ENCODE measurements around the gene KRT6C.
"Not testable (repeated sequence)": the region's sequence is repeated elsewhere in the genome, so short reads cannot be mapped to it uniquely, and the experiment has no call there.

Gene KRT6C

DNA sequence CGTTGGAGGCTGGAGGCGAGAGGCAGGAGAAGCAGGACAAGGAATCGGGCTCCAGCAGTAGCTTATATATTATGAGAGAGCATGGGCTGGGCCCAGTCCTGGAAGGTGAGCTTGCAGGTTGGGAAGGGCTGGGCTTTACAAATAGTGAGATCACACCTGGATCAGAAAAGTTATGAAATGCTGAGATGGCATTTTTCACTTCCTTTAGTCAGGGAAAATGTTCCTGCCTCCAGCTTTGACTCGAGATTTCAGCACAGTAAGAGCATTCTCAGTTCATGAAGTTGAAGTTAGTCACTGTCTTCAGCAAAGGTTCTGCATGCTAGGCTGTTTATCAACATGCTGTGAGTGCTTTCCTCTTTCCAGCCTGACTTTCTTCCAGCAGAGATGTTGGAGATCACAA, at the start of gene KRT6C:
TSS of gene KRT6C (minus strand) at position 38 of the 400 bp plus-strand sequence. CDS start 68 bp downstream, outside the sequence.
- no peak for DNase-seq (ENCODE audit: low read depth)

DNA sequence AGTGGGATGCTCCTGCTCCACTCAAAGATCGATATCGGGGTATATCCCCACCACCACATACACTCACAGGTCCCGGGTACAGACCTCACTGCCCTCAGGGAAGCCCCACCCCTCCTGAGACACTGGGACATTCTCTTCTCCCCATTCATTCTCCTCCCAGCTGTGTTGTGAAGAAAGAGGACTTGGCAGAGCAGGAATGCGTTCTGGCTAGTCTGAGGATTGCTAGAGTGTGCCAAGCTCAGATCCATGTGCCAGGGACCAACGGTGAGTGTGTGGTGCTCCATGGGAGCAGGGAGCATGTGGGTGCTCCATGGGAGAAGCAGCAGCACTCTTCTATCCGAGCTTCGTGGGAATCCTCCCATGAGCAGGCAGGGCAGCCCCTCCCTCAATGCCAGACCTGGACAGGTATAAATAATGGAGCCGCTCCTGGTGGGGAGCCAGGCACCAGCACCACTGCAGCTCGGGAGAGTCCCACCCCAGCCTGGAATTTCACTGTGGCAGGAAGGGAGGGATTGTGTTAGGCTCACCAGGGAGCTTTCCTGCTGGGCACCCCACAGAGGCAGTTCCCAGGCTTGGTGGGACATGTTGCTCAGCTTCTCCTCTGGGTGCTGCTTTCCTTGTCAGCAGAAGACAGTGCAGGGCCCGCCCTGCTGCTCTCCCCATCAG, 48.9 kb upstream of the KRT6C start:
- DNase-seq (ENCODE audit: low read depth): no peak

DNA sequence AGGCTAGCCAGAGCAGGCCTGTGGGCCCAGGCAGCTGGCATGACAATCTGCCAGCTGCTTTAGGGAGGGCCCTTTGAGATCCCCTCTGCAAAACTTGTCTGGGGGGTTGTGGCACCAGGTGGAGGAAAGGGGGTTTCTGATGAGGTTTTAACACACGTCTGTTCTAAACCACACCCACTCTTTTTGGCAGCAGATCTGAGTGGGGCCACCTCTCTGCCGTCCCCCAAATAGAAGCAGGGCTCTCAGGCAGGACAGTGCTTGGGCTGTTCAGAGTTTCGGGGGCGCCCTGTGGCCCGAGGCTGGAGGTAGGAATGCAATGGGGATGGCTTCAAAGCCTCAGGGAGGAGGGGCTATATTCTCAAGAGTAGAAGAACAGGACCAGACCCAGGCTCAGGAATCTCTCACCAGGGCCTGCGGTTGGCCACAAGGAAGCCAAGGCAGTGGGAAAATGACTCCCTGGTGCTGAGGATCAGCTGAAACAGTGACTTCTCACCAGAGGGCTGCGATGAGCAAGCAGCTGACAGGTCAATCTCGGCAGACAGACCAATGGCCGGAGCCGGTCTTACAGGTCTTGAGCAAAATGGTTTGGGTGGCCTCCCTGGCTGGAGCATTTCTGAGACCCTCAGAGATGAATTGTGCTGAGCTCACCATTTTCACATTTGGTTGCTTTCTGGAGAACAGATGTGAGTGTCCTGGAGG, 48.1 kb upstream of the KRT6C start:
- DNase-seq (ENCODE audit: low read depth): no peak

DNA sequence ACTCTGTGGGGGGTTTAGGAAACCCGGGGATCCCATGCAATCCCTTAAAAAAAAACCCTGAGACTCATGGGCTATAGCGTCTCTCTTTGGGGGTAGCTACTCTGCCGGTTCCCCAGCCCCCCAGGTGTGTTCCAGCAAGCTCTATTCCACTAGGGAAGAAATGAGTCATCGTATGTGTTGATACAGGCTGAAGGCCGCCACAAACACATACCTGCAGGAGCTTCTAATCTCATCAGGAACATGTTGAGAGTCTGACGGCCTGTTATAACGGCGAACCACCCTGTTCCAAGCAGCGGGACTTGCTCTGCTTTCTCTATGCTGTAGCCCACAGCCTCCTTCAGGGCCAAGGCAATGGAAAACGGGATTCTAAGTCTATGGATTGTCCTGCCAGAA, 47.6 kb upstream of the KRT6C start:
- DNase-seq (ENCODE audit: low read depth): no peak

DNA sequence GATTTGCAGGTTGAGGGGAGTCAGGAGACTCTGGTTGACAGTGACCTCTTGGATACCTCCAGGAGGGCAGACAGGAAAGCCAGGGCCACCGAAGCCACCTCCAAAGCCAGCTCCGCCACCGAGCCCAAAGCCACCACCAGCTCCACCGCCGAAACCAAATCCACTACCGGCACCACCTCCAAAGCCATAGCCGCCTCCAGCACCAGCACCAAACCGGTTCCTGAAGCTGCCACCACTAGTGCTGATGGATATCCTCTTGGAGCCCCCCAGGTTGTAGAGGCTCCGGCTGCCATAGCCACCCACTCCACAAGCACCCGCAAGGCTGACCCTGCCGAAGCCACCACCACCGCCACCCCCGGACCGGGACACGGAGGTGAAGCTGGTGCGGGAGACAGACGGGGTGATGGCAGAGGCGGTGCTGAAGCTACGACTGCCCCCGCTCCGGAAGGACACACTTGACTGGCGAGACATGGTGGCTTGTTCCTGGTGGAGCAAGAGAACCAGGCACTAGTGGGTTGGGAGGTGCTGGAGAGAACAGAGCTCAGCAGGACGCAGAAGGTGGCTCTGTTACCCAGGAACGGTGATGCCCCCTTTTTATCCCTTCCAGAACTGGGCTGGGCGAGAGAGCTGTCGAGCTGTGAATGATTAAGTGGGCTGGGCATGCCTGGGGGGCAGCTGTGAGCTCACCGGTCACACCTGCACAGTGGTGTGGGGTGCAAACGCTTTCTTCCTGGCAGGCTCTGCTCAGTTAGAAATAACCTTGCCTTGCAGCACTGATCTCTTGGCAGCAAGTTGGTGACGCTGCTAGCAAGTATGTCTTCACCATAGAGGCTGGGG, 46.4 kb upstream of the KRT6C start, which contains the start of gene KRT5:
TSS of gene KRT5 (minus strand) at position 569 of the 837 bp plus-strand sequence. CDS start at position 471, 98 bp downstream.
- DNase-seq (ENCODE audit: low read depth): no peak

DNA sequence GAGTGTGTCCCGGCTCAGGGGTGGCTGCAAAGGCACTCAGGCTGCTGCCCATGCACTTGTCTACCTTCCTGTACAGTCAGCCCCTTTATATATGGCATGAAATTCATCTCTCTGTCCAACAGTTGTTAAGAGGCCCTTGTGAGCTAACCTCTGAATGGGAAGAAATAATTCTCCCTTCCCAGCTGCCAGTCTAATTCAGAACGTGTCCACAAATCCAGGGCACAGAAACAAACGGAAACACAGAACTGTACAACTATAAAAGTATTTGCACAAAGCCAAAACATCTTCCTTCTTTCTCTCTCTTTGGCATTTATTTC, 45.7 kb upstream of the KRT6C start:
- no peak for DNase-seq (ENCODE audit: low read depth)

DNA sequence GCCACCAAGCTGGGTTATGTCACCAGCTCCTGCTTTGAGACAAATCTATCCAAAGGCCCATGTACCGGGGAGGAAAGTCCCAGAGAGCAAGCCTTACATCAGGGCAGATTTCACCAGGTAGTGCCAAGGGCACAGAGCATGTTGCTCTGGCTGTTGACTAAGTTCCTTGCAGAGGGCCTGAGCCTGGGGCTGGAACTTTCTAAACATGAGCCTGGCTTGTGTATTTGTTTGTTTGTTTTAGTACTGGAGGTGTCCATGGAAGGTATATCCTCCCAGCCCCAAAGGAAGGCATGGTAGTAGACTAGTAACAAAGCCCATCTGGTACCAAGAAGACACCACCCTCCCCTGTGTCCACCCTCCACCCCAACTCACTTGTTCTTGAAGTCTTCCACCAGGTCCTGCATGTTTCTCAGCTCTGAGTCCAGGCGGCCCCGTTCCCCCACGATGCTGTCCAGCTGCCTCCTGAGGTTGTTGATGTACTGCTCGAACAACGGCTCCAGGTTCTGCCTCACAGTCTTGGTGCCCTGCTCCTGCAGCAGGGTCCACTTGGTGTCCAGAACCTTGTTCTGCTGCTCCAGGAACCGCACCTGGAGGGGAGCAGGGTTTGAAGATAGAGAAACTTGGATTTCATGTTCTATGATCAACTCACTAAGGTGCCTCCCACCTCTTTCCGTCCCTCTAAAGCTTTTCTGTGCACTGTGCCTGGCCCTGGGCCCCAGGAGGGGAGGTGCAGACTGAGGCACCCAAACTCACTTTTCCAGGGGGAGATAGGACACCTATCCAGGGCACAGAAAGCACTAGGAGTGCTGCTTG, 45.2 kb upstream of the KRT6C start:
- DNase-seq (ENCODE audit: low read depth): no peak

DNA sequence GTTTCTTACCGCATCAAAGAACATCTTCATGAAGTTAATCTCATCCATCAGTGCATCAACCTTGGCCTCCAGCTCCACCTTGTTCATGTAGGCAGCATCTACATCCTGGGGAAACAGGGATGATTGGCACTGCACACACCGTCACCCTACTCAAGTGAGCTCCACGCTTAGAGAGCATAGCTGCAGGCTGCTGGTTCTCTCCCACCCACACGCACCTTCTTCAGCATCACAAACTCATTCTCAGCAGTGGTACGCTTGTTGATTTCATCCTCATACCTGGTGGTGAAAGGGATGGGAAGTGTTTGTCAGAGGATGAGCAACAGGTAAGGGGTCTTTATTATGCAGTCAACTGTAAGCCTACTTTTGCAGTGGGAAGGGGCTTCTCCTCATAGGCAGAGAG, 44.3 kb upstream of the KRT6C start:
- DNase-seq (ENCODE audit: low read depth): no peak

DNA sequence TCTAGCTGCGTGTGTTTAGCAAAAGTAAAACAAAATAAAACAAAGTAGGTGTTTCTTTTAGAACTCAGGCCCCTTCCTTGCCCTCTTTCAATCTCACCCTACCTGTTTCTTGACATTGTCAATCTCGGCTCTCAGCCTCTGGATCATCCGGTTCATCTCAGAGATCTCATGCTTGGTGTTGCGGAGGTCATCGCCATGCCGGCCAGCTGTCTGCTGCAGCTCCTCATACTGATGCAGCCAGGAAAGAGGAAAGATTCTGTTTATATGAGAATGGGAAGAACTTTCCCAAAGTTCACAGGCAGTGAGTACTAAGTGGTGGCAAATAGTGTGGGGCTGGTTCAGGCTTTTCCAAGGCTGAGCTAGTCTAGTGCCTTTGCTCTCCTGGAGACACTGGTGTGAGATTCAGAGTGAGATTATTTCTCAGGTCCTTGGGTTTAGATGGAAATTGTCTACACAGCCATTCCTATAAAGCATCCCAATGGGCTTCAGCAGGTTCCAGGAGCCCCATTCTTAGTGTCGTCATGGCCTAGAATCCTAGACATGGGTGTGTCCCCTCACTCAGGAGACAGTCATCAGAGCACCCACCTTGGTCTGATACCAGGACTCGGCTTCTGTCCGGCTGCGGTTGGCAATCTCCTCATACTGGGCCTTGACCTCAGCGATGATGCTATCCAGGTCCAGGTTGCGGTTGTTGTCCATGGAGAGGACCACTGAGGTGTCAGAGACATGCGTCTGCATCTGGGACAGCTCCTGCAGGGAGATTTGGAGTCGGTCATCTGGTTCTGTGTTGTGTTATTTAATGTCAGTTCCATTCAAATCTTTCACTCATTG, 43.6 kb upstream of the KRT6C start:
- no peak for DNase-seq (ENCODE audit: low read depth)

DNA sequence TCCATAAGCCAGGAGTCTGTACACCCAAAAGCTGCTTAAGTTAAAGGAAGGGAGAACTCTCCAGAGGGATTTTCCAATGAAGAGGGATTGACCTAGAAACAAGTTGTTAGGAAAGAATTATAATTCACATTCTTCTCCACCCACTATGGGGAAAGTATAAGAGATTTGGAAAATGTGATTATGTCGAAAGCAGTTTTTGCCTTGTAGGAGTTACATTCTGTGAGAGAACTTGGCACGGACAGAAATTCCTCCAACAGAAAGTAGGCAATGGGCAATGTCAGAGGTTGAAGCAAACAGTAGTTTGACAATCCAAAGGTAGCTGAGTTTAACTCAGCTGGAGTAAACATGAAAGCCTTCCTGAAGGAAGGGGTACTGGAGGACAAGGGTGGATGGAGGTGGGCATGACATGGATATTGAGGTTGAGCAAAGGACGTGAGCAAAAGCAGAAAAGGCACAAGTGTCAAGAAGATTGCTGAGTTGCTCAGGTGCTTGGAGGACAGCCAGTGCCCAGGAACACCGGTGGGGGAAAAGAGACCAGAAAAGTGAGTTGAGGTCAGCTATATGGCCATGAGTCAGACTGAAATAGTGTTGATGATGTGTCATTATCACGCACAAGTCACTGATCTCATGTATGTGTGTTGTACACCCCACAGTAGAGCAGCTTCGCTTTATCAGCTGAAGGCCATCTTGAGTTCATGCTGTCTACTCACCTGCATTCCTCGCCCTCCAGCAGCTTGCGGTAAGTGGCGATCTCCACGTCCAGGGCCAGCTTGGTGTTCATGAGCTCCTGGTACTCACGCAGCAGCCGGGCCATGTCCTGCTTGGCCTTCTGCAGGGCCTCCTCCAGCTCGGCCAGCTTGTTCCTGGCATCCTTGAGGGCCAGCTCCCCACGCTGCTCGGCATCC, 42.6 kb upstream of the KRT6C start:
- DNase-seq (ENCODE audit: low read depth): no peak

DNA sequence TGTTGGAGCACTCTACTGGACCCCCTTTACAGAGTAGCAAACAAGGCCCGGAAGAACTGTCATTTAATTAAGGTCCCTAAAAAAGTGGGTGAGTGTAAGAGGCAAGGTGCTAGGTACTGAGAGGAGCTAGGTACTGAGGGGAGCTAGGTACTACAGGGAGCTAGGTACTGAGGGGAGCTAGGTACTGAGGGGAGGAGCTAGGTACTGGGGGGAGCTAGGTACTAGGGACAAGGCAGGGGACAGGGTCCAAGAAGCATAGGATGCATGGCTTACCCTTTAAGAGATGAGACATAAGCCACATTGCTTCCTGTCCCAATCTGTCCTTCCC, 41.7 kb upstream of the KRT6C start:
- DNase-seq (ENCODE audit: low read depth): no peak

DNA sequence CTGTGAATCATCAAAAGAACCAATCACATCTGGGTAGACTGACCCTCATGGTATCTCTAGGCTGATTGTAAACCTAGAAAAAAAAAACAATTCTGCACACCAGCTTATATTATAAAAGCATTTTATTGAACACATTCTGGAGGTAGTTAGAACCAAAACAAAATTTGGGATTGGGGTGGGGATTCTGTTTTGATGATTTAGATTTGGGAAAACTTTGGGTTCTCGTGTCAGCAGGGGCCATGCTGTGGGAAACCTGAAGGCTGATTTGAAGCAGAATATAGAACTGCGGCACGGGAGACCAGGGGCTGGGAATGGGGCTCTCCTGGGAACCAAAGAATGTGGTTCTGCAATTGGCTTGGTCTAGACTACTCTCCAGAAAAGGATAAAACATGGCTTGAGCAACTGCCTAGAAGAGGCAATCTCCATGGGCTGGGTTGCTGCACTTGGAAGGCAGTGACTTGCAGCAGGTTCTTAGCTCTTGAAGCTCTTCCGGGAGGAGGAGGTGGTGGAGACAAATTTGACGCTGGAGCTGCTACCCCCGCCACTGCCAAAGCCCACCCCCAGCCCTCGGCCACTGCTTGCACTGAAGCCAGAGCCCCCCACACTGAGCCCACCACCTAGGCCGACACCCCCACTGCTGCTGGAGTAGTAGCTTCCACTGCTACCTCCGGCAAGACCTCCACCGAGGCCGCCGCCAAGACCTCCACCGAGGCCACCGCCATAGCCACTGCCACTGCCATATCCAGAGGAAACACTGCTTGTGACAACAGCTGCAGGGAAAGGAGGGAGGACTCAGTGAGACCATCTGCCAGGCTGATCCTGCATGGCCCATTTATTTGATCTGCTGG, 41.1 kb upstream of the KRT6C start:
- no peak for DNase-seq (ENCODE audit: low read depth)

DNA sequence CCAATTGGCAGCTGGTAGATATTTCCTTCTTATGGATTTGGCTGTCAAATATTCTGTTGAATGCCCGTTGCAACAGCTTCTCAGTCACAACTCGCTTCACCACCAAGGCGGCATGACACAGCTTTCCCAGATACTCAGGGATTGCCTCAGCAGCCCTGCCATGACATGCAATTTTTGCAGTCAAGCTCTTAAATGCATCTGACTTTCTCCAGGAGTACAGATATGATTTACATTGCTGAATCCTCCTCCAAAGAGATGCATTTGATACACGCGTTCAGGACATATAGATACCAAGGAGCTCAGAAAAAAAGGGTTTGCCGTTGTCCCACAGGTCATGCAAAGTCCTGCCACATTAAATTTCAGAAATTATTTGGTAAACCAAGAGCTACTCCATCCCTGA, 40.1 kb upstream of the KRT6C start:
- DNase-seq (ENCODE audit: low read depth): no peak

DNA sequence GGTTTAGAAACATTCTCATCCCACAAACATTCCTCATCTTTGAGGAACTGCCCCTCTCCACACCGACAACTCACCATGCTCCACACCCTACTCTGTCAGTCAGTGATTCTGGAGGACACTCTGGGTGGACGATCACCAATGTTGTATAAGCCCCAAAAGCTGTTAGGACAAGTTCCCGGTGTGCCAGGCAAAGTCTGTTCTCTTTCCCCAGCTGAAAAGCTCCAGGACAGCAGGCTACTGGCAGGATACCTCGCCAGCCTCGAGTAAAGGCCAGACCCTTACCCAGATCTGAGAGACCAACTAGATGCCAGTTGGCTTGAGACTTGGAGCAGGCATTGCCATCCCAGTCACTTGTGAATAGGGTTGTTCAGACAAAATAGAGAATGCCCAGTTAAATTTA, 34.6 kb upstream of the KRT6C start:
- no peak for DNase-seq (ENCODE audit: low read depth)

DNA sequence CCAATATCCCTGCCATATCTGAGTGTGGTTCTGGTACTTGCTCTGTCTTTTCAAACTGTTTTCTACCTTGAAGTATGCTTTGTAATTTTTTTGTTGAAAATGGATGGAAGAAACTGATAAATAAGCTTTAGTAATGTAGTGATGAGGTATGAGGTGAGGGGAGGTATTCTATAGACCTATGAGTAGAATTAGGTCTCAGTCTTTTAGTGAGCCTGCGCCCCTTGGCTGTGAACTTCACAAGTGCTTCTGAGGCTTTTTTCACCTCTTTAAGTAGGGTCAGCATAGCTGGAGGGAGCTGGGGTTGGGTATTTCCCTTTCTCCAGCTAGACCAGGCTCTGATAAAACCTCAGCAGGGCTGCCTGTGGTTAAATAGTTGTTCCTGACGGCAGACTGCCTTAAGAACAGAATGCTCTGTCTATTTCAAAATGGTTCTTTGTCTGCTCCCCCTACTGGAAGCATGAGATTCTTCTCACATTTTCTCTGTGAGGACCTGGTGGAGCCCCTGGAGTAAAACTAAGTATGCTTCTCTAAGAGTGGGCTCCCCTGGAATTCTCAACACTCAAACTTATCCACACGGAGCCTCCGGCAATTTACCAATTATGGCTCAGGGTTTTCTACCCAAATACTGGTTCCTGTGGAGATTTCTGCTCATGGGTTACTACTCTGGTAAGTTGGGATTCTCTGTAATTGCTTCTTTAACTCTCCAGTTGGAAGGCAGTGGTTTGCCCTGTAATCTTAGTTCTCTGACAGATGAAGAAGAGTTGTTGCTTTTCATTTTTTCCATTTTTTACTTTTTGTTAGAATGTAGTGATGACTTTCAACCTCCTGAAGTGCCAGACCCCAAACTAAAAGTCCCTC, 33.5 kb upstream of the KRT6C start:
- DNase-seq (ENCODE audit: low read depth): no peak

DNA sequence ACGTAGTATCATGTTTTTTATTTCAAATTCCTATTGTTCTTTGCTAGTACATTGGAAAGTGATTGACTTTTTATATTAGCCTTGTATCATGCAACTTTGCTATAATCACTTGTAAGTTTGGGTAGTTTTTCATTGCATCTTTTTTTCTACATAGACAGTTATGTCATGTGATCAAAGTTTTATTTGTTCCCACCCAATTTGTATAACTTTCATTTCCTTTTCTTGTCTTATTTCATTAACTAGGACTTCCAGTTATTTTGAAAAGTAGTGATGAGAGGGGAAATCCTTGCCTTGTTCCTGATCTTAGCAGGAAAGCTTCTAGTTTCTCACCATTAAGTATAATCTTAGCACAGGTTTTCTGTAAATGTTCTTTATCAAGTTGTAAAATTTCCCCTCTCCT, 29.3 kb upstream of the KRT6C start:
- DNase-seq (ENCODE audit: low read depth): no peak

DNA sequence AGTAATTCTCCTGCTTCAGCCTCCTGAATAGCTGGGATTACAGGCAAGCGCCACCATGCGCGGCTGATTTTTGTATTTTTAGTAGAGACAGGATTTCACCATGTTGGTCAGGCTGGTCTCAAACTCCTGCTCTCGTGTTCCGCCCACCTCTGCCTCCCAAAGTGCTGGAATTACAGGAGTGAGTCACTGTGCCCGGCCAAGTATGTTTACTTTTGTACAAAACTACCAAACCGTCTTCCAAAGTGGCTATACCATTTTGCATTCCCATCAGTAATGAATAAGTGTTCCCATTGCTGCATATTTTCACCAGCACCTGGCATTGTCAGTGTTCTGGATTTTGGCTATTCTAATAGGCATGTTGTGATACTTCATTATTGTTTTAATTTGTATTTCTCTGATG, 27.9 kb upstream of the KRT6C start:
- DNase-seq (ENCODE audit: low read depth): no peak

DNA sequence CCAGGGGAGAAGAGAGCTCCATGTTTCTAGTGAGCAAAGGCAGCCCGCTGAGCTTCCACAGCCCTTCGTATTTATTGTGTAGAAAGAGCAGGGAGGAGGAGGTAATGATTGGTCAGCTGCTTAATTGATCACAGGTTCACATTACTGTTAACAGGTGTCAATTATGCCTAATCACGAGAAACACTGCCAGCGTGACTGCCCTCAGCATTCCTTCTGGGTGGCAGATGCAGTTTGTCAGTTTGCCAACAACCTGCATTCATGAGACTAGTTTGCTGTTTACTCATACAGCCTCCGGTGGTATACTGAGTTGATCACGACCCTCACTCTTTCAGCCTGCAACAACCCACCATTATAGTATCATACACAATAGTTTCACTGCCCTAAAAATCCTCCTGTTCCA, 27.0 kb upstream of the KRT6C start:
- DNase-seq (ENCODE audit: low read depth): not testable (repeated sequence)

Measured in activated T-helper 9 cell treated with anti-CD3 and anti-CD28 coated beads, Interleukin-2, amount 50 U/mL, for 16 hours (primary cell).